GM18909 (cell line): ENCODE data around the gene TMEM108.

ENCODE experiments used
- ATAC-seq: cut with Tn5 transposase; IDR thresholded peaks from one replicate; pipeline ENCODE4 v1.9.1; 2021; ENCODE audit warnings: mild to moderate bottlenecking; ENCODE audit not compliant: unreplicated experiment, poor library complexity

TMEM108 gene

DNA sequence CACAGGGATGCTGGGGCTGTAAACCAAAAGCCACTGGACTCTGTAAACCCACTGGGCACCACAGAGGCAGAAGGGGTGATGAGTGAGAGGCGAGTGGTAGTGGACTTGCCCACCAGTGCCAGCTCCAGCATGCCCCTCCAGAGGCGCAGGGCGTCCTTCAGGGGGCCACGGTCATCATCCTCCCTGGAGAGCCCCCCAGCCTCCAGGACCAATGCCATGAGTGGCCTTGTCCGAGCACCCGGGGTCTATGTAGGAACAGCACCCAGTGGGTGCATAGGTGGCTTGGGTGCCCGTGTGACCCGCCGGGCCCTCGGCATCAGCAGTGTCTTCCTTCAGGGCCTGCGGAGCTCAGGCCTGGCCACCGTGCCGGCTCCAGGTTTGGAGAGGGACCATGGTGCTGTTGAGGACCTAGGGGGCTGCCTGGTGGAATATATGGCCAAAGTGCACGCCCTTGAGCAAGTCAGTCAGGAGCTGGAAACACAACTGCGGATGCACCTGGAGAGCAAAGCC, 361.9 kb downstream of the TMEM108 start, which contains the start of gene BFSP2:
BFSP2 (plus strand) TSS at position 51 of the 510 bp plus-strand sequence; CDS start at position 79, 28 bp downstream.
- no peak for ATAC-seq

DNA sequence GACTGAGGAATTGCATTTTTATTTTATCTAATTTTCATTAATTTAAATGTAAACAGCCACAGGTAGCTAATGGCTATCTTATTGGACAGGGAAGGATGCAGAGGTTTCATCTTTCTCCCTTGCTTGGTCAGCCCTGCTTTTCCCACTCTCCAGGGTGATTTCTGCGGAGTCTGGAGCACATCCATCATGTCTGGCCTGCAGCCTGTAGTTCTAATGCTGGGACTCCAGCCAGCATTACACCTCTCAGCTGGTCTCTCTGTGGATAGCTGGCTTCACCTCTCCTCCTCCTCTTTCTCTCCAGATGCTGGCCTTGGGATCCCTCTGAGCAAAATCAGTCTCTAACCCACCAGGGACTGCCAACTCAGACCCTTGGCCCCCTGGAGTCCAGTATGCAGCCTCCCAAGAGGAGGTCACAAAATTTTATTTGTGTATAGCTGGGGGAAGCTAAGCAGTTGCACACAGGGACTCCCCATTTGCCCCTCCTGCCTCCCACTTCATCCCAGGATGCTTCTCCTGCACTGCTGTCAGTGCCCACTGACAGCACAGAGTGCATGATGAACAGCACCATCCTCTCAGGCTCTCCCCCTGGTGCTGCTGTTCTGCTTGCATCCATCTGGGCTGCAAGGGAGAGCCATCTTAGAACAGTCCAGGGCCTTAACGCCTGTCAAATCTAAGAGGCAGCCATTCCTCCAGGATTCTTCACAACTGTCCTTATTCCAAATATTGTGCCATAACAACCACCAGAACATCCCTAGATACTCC, 363.4 kb downstream of the TMEM108 start:
- no peak for ATAC-seq

DNA sequence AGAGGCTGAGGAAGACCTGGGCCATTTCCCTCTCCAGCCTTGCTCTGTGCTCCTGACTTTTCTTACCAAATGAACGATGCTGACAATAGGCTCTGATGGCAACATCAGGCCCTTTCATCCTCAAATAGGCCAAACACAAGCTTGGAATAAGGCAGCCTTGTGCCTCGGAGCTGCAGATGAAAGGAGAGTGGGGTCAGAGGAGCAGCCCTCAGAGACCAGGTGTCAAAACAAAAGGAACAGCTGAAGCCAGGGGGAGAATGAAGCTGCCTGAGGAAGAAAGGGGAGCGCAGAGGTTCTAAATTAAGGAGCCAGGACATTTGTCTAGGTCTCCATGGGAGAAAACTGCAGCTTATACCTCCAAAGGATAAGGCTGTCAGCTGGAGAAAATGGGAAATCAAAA, 366.7 kb downstream of the TMEM108 start:
- ATAC-seq: no peak

GRCh38 chr3:133408366-133408765, 370.2 kb downstream of the TMEM108 start:
- ATAC-seq: no peak

- no peak for ATAC-seq
Measured at GRCh38 chr3:133408961-133409360, 370.8 kb downstream of the TMEM108 start.

DNA sequence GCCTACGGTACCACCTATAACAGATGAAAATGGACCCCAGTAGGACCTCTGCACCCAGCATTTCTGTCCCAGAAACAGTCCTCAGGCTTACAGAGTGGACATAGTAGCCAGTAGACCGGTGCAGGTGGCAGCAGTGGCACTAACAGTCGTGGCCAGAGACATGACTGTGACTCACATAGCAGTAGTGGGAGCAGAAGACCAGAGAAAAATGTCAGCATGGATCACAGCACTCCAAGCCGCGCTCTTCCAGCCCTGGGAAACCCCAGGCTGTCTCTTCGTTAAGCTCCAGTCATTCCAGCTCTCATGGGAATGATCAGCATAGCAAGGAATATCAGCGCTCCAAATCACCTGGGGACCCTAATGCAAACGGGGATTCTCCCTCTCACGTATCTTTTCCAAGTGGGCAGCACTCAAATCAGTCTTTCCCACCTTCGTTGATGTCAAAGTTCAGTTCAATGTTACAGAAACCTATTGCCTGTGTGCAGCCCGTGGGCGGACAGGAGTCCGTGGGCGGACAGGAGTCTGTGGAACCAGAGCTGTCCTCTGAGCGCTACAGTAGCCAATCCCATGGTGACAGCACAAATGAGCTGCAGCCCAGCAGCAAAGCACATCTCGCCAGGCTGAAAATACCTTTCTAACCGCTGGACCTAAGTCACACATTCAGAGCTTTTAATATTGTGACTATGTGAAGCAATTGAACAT, 372.2 kb downstream of the TMEM108 start:
- ATAC-seq: no peak

GRCh38 chr3:133412183-133413132, 374.3 kb downstream of the TMEM108 start:
- no peak for ATAC-seq

GRCh38 chr3:133413161-133414020, 375.2 kb downstream of the TMEM108 start:
- no peak for ATAC-seq

DNA sequence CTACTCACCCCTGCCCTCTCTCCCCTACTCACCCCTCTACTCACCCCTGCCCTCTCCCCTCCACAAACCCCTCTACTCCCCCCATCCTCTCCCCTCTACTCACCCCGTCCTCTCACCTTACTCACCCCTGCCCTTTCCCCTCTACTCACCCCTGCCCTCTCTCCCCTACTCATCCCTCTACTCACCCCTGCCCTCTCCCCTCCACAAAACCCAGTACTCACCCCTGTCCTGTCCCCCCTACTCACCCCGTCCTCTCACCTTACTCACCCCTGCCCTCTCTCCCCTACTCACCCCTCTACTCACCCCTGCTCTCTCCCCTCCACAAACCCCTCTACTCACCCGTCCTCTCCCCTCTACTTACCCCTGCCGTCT, 375.8 kb downstream of the TMEM108 start:
- ATAC-seq: no peak

DNA sequence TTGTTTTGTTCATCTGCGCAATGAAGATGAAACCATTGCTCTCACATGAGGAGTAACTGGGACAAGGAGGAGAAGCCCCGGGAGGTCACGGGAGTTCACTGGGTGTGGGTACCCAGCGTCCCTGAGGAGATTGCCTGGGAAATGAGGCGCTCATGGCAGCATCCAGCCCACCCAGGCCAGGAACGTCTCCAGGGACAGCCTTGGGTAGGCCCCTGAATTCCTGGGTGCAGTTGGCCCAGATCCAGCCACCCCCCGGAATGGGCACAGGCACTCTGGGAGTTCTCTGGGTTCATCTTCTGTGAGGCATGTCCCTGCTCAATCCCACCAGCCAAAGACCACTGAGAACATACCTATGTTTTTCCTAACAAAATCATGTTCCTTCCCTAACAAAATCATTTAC, 380.2 kb downstream of the TMEM108 start:
- no peak for ATAC-seq

DNA sequence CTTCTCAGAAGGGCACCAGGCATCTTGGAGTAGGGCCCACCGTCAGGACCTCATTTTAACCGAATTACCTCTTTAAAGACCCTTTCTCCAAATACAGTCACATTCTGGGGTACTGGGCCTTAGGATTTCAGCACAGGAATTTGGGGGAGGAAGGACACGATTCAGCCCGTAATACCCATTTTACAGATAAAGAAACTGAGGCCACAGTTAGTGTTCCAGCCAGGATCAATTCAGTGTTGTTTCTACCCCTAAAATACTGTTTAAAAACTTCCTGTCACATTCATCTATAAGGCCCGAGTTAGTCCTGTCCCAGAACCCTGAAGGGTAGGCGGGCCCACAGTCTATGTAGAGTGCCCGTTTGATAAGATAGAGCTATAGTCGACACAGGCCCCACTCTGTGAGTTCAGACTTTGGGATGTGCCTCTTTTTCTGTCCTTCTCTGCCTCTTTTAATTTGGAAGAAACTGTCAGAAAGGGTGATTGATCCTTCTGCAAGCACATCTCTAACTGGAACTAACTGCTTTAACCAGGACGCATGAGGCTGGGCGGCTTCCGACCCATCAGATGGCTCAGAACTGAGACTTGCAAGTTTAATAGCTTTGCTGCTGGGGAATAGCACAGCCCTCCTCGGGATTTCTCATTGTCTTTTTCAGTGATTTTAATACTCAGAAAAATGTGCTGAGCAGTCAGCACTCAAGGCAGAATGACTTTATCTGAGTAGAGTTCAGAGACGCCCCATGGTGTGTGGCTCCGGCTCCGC, 381.1 kb downstream of the TMEM108 start:
- no peak for ATAC-seq

DNA sequence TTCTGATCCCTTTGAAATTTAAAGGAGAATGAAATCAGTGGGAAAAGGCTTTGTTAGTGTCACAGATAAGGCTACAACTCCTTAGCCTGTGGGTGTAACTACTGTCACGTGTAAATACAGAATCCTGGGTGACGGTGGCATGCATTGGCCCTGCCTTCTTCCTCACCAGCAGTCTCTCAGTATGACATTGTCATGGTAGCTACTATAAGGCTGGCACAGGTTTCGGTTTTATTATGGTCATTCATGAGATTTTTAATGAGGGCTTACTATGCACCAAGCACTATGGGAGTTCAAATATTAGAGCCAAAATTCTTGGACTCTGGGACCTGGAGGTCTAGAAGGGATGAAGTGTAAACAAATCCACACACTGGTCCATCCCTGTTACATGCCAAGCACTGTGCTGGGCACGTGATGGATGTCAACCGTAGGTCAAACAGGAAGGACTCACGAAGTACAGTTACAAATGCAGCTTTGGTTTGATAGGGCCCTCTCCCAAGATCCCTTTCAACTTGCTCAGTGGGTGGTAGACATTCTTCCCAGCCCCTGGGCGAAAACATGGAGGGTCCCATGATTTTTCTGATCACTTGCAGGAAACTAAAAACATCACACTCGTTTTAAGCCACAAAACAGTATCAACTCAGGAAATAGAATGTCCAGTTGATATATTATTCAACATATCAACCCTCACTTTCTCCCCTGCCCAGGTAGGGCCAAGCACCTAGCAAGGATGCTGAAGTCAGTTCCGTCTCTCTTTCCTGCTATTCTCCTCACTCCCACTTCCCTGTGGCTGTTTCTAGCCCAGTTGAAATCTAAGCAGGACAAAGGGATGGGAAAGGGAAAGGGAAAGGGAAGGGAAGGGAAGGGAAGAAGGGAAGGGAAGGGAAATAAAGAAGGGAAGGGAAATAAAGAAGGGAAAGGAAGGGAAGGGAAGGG, 387.0 kb downstream of the TMEM108 start:
- ATAC-seq: peak; percentile 56

GRCh38 chr3:133425898-133426297, 387.7 kb downstream of the TMEM108 start:
- ATAC-seq: no peak

DNA sequence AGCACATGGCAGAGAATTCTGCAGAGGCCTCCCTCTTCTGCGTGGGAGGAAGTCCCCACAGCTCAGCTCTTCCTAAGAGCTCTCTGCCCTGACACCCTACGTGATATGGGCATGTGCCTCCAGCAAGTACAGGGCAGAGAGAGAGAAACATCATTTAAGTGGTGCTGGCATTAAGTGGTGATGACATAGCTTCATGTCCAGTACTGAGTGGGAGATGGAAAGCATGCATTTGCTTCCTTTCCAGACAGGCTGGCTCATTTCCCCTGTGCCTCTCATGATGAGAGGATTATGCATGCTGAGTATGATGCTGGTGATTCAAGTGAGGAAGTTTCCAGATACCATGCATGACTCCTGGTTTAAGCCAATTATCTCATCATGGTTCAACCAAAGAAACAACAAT, 388.5 kb downstream of the TMEM108 start:
- no peak for ATAC-seq

GRCh38 chr3:133428552-133428951, 390.4 kb downstream of the TMEM108 start:
- no peak for ATAC-seq

DNA sequence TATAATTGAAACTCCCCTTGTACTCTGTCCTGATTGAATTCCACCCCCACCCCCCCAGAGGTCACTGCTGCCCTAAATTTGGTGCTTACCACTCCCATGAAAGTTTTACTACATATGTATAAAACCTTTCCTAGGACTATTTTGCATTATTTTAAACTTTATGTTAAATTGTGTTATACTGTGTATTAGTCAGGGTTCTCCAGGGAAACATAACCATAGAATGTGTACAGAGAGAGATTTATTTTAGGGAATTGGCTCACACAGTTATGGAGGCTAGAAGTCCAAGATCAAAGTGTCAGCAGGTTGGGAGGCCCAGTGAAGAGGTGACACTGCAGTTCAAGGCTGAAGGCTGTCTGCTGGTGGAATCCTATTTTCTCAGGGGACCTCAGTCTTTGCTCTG, 390.9 kb downstream of the TMEM108 start:
- no peak for ATAC-seq

DNA sequence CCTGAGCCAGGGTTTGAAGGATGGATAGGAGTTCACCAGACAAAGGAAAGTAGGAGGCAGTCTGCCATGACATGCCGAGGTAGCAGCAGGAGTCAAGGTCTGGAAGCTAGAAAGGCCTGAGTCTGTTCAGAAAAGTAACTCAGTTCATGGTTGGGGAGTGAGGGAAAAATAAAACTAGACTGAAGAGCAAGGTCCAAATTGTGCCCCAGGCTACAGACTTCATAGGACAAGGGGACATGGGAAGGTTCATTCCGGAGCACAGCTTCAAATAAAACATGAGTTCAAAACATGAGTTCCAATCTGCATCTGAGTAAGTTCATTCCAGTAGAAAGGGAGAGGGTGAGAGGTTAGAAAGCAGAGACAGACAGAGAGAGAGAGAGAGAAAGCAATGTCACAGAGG, 401.4 kb downstream of the TMEM108 start:
- ATAC-seq: no peak

DNA sequence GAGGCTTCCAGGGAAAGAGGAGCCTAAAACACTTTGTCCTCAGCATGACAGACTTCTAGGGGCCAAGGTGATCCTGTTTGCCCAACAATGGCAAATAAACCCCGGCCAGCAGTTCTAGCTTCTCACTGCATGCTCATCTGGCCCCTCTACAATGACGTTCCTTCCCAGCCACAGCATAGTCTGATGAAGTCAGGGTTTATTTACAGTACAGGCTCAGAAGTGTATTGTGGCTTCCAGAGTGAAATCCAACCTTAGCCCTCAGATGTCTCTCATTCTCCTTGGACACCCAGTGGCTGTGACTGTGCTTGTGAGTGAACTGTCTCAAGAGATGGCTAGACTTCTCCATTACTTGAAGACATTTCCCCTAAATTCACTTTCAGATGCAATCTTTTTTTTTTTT, 402.5 kb downstream of the TMEM108 start:
- no peak for ATAC-seq
